ENCODE measurements around the gene LIN7A. TPM values are rescaled to one million over a fixed set of nuclear protein-coding genes. Genes with fewer than 3 reads are reported as not detected.

Gene LIN7A
- polyA plus RNA-seq, 1 donor from 2014 or later: 31.5 TPM

DNA sequence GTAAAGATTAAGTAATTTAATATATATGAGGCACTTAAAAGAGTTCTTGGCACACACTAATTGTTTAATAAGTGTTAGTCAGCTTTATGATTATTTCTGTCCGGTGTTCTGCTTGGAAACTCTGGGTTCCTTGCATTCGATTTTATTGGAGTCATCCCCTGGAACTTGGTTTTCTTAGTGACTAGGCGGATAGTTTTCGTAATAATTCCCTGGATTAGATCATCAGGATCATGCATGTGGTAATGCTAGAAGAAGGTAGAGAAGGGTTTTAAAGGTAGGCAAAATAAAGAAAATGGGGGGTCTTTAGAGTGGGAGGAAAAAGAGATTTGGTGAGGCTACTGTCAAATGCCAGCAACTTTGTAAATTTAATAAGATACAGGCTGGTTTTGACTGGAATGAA is 132.6 kb downstream of the LIN7A start:
- H2AFZ ChIP-seq (ENCODE audit: low read depth, low read length): no peak overlapping the region
- no peak overlapping the region for H3K4me3 ChIP-seq (ENCODE audit: low read length)
- no peaks in the 10 kb centered on the region for H3F3A ChIP-seq (ENCODE audit: insufficient read depth, low read length, poor library complexity, severe bottlenecking)
- no peaks in the 10 kb centered on the region for H3K9me3 ChIP-seq (ENCODE audit: low read length)
- no peak overlapping the region for H3K4me2 ChIP-seq (ENCODE audit: low read length)
- H3K27me3 ChIP-seq (ENCODE audit: insufficient read depth, low read depth, low read length): no peaks in the 10 kb centered on the region
- peaks cover 5% of the 10 kb centered on the region for H3K36me3 ChIP-seq (ENCODE audit: insufficient read depth, low read length)
- no peaks in the 10 kb centered on the region for H3K9me2 ChIP-seq (ENCODE audit: insufficient read depth, low read length)
- H3K9ac ChIP-seq (ENCODE audit: low read length): no peak overlapping the region
- no peaks in the 10 kb centered on the region for H3K79me2 ChIP-seq (replicated peaks; ENCODE audit: insufficient read depth, low read length)
- H4K20me1 ChIP-seq (ENCODE audit: insufficient read depth): no peaks in the 10 kb centered on the region
- TF ChIP-seq SMC3 (conservative IDR thresholded peaks at IDR 0.05; ENCODE audit: poor library complexity) (no peak), POLR2AphosphoS5 (IDR thresholded peaks at IDR 0.05) (no peak), EZH2 (IDR thresholded peaks at IDR 0.05; ENCODE audit: borderline replicate concordance, insufficient read depth, low read length, poor library complexity, severe bottlenecking) (no peak), MXI1 (conservative IDR thresholded peaks at IDR 0.05; ENCODE audit: poor library complexity, severe bottlenecking) (no peak), EP300 (conservative IDR thresholded peaks at IDR 0.05; ENCODE audit: poor library complexity, severe bottlenecking) (no peak)
- TF ChIP-seq, protein P1, sequence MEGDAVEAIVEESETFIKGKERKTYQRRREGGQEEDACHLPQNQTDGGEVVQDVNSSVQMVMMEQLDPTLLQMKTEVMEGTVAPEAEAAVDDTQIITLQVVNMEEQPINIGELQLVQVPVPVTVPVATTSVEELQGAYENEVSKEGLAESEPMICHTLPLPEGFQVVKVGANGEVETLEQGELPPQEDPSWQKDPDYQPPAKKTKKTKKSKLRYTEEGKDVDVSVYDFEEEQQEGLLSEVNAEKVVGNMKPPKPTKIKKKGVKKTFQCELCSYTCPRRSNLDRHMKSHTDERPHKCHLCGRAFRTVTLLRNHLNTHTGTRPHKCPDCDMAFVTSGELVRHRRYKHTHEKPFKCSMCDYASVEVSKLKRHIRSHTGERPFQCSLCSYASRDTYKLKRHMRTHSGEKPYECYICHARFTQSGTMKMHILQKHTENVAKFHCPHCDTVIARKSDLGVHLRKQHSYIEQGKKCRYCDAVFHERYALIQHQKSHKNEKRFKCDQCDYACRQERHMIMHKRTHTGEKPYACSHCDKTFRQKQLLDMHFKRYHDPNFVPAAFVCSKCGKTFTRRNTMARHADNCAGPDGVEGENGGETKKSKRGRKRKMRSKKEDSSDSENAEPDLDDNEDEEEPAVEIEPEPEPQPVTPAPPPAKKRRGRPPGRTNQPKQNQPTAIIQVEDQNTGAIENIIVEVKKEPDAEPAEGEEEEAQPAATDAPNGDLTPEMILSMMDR (IDR thresholded peaks at IDR 0.05; ENCODE audit: poor library complexity, severe bottlenecking): no peak
- TF ChIP-seq, protein P2, sequence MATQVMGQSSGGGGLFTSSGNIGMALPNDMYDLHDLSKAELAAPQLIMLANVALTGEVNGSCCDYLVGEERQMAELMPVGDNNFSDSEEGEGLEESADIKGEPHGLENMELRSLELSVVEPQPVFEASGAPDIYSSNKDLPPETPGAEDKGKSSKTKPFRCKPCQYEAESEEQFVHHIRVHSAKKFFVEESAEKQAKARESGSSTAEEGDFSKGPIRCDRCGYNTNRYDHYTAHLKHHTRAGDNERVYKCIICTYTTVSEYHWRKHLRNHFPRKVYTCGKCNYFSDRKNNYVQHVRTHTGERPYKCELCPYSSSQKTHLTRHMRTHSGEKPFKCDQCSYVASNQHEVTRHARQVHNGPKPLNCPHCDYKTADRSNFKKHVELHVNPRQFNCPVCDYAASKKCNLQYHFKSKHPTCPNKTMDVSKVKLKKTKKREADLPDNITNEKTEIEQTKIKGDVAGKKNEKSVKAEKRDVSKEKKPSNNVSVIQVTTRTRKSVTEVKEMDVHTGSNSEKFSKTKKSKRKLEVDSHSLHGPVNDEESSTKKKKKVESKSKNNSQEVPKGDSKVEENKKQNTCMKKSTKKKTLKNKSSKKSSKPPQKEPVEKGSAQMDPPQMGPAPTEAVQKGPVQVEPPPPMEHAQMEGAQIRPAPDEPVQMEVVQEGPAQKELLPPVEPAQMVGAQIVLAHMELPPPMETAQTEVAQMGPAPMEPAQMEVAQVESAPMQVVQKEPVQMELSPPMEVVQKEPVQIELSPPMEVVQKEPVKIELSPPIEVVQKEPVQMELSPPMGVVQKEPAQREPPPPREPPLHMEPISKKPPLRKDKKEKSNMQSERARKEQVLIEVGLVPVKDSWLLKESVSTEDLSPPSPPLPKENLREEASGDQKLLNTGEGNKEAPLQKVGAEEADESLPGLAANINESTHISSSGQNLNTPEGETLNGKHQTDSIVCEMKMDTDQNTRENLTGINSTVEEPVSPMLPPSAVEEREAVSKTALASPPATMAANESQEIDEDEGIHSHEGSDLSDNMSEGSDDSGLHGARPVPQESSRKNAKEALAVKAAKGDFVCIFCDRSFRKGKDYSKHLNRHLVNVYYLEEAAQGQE (IDR thresholded peaks at IDR 0.05; ENCODE audit: borderline replicate concordance): no peak
- no peak overlapping the region for H3K27ac ChIP-seq (ENCODE audit: low read length)

DNA sequence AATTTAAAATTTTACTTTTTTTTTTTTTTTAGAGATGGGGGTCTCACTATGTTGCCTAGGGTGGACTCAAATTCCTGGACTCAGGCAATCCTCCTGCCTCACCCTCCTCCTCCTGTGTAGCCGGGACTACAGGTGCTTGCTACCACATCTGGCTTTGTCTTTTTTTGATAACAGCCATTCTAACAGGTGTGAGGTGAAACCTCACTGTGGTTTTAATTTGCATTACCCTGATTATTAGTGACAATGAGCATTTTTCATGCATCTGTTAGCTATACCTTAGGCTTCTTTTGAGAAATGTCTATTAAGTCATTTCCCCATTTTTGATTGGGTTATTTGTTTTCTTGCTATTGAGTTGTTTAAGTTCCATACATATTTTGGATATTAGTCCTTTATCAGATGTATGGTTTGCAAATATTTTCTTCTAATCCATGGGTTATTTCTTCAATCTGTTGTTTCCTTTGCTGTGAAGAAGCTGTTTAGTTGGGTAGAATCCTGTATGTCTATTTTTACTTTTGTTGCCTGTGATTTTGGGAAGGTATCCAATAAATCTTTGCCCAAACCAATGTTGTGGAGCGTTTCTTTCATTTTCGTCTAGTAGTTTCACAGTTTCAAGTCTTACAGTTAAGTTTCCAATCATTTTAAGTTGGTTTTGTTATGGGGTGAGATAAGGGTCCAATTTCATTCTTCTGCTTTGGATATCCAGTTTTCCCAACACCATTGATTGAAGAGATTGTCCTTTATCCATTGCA is 134.9 kb downstream of the LIN7A start:
- Histone ChIP-seq H3K4me2 (ENCODE audit: low read length) (no peak overlapping the region), H3K9ac (ENCODE audit: low read length) (no peak overlapping the region), H3K27ac (ENCODE audit: low read length) (no peak overlapping the region), H4K20me1 (ENCODE audit: insufficient read depth) (no peaks in the 10 kb centered on the region), H3K27me3 (ENCODE audit: insufficient read depth, low read depth, low read length) (no peaks in the 10 kb centered on the region), H3K36me3 (ENCODE audit: insufficient read depth, low read length) (no peaks in the 10 kb centered on the region), H3F3A (ENCODE audit: insufficient read depth, low read length, poor library complexity, severe bottlenecking) (no peaks in the 10 kb centered on the region), H3K9me3 (ENCODE audit: low read length) (no peaks in the 10 kb centered on the region), H3K9me2 (ENCODE audit: insufficient read depth, low read length) (no peaks in the 10 kb centered on the region), H2AFZ (ENCODE audit: low read depth, low read length) (no peak overlapping the region), H3K4me3 (ENCODE audit: low read length) (no peak overlapping the region), H3K79me2 (replicated peaks; ENCODE audit: insufficient read depth, low read length) (no peaks in the 10 kb centered on the region)
- no peak for TF ChIP-seq POLR2AphosphoS5 (IDR thresholded peaks at IDR 0.05)
- no peak for TF ChIP-seq TAF1 (IDR thresholded peaks at IDR 0.05; ENCODE audit: low read depth)
- TF ChIP-seq RAD21 (conservative IDR thresholded peaks at IDR 0.05): no peak
- no peak for TF ChIP-seq MXI1 (conservative IDR thresholded peaks at IDR 0.05; ENCODE audit: poor library complexity, severe bottlenecking)
- TF ChIP-seq, protein P2 (IDR thresholded peaks at IDR 0.05; ENCODE audit: borderline replicate concordance): no peak
- no peak for TF ChIP-seq SMC3 (conservative IDR thresholded peaks at IDR 0.05; ENCODE audit: poor library complexity)
- TF ChIP-seq EP300 (conservative IDR thresholded peaks at IDR 0.05; ENCODE audit: poor library complexity, severe bottlenecking): no peak
- no peak for TF ChIP-seq EZH2 (IDR thresholded peaks at IDR 0.05; ENCODE audit: borderline replicate concordance, insufficient read depth, low read length, poor library complexity, severe bottlenecking)
- TF ChIP-seq, protein P1 (IDR thresholded peaks at IDR 0.05; ENCODE audit: poor library complexity, severe bottlenecking): no peak

All from neural cell (in vitro differentiated cells).